Measurements from ENCODE around the gene PSMC3IP.

- no peak for TF ChIP-seq CTCF (IDR thresholded peaks at IDR 0.05; ENCODE audit: poor library complexity)
- TF ChIP-seq EZH2phosphoT487 (IDR thresholded peaks at IDR 0.05; ENCODE audit: low read depth, severe bottlenecking, unreplicated experiment), result no peak
- TF ChIP-seq EZH2 (IDR thresholded peaks at IDR 0.05; ENCODE audit: borderline replicate concordance), result no peak
Measured at GRCh38 chr17:42530952-42531454, 46.5 kb downstream of the PSMC3IP start.

Measured in hepatocyte (in vitro differentiated cells).